G401.6 (cell line): ENCODE data around the gene GID8.

Experiments used
- FAIRE-seq: peaks from 2 replicates; lab custom pipeline; 2012; peaks lifted over from hg19 to GRCh38; lab: Jason Lieb, UNC

Gene GID8

DNA sequence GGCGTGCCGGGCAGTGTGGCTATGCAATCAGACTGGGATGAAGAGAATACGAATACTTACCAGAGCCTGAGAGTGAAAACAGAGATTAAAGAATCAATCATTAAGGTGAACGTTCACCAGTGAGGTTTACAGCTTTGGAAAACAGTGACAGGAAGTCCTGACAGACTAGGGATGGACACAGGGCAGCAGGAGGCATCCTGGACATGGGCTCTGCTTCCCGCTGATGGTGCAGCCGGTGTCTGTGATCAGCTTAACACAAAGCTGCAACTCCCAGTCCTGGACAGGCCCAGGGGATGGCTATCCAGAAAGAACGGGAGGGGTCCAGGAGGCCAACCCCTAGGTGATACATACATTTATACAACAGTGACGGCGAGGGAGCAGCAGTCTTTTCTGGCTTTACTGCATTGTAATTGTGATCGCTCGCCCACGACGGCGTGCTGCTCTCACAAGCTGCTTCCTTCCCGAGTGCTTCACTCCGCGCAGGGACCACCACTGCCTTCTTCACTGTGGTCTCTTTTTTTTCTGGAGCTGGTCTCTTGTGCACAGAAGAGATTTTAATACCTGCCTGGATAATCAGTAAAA lies 32.3 kb upstream of the GID8 start:
- no peak for FAIRE-seq

DNA sequence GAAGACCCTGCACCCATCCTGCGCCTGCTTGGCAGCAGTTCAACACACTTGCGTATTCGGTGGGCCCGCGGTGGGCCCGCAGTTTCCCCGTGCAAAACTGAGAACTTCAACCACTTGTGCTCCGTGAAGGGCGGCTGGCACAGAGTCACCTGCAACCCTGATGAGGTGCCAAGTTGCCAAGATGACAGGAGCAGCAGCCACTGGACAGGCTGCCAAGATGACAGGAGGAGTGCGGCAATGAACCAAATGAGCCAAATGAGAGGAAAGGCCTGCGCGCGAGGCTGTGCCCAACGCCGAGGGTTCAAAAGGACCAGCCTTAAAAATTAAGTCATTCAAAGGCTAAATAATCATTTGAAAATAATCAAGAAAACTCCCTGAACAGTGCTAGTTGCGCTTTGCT lies 31.7 kb upstream of the GID8 start:
- no peak for FAIRE-seq

DNA sequence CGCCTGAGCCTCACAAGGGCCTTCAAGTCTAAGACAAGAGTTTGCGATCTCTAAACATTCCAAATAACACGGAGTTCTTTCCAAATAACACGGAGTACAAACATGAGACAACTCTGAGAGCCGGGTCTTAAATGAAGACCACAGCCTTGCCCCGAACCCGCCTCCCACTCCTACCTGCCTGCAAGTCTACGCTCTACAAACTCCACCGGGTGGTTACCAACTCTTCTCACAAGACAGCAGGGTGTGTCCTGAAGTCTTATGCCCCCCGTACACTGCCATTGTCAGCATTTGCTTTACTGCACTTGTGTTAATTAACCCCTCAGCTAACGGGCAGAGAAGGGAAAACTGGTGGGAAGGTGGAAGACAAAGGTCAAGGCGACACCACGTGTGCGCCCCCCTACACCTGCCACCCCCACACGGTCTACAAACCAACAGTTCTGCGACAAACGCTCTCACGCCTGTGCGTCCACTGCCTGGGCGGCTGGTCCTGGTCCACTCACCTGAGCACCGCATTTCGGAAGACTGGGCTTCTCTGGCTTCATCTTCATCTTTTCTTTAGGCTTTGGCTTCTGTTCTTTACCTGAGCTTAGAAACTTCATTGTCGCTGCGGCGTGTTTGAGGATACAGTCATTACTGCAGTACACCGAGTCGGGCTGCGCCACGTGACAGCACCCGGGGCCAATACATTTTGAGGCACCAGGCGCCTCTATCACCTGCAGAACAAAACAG lies 31.1 kb upstream of the GID8 start:
- FAIRE-seq = no peak

- no peak for FAIRE-seq
These were observed 30.3 kb upstream of the GID8 start for GRCh38 chr20:62907384-62908317.

- FAIRE-seq = no peak
These were observed 28.8 kb upstream of the GID8 start for GRCh38 chr20:62908971-62909791.

DNA sequence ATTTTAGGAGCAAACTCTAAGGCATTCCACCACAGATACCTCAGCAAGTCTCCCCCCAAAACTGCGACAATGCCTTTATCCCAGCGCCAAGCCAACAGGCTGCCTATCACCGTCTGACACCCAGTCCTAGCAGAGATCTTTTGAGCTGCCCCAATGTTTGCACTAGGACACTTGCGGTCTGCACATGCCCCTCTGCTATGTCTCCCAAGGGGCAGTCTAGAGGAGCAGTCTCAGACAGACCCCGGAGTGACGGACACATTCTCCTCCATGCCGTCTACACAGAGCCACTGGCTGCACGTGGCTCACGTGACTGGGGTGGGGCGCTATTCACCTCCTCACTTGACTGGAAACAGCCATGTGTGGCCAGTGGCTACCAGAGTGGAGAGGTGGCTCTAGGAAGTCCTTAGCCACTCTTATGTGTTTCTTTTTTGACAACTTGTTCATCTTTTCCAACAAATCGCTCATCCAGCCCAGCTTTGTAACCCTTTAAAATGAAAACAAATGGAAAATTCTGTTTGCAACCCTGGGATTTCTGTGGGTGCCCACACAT lies 27.7 kb upstream of the GID8 start:
- no peak for FAIRE-seq

DNA sequence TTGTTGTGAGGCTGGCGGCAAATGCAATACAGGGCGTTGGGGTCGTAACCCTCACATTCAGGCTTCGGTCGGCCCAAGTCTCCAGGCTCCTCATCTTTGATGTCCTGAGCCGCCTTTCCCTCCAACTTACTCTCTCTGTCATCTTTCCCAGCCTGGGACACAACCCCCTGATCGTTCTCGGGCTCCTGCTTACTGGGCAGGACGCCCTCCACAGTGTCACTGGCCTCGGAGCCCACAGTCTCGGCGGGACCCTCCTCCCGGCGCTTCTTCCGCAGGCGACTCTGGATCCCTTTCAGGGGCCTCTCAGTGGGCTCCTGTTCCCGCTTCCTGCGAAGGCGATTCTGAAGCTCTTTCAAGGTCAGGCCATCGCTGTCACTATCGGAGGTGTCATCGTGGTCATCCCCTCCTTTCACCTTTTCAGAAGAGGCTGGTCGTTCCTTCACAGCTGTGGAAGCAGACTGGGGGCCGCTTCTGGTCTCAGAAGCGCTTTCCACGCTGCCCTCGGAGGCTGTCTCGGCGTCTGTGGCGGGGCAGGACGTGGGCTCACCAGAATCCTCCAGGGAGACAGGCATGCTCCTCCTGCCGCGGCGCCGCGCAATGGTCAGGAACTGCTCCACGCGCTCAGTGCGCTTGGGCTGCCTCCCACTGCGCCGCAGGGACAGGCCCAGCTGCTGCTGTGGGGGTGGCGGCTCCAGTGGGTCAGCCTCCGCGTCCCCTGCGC lies 27.0 kb upstream of the GID8 start:
- FAIRE-seq = no peak

- FAIRE-seq = no peak
These were observed 26.2 kb upstream of the GID8 start for GRCh38 chr20:62911701-62912280.

GRCh38 chr20:62913043-62913630 lies 24.8 kb upstream of the GID8 start:
- no peak for FAIRE-seq

- FAIRE-seq = no peak
These were observed 23.5 kb upstream of the GID8 start for GRCh38 chr20:62914436-62914835.

DNA sequence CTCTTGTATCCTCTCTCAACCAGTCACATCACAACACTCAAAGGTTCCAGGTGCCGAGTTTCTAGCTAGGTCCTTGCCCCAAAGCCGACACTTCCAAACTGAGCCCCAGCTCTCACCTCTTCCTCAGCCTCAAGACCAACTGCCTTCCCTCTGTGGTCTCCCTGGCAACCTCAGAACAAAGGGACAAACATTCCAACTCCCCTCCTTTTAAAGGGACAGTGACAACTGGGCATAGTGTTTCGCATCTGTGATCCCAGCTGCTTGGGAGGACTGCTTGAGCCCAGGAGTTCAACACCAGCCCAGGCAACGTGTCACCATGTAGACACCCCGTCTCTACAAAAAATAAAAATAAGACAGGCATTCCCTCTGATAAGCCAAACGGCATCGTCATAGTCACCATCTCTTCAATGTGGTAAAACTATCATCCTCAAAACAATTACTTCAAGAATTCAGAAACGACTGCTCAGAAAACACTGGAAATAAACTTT lies 22.9 kb upstream of the GID8 start:
- no peak for FAIRE-seq

GRCh38 chr20:62916703-62917476 lies 21.1 kb upstream of the GID8 start:
- no peak for FAIRE-seq

DNA sequence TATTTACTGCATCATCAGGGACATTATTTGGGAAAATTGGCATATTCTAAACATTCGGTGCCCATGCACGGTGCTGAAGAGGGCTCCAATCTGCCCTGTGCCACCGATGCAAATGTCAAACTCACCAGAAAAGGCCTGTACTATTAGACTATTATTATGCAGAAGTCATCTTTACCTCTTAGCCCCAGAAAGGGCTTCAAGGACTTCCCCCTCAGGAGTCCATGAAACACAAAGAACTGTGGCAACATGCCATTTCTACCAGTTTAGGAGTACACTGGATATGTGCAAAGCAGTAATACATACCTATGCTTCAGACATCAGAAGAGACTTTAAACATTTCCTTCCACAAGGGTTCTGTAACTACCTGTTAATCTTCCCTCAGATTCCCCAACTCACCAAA lies 20.2 kb upstream of the GID8 start:
- no peak for FAIRE-seq

GRCh38 chr20:62918147-62918546 lies 19.8 kb upstream of the GID8 start:
- FAIRE-seq = no peak

DNA sequence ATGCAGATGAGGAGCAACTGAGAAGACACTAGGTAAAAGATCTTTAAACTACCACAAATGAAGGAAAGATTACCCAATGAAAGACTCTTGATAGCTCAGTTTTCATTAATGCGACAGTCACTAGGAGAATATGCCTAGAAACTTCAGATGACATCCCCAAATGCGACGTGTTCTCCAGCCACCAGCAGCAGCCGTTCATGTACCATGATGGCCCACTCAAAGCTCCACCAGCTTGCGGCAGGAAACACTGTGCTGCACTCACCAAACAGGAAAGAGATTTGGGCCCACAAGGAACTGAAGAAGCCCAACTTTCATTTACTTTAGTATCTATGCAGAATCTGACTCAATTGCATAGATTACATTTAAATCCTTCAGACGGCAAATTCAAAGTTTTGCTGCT lies 19.1 kb upstream of the GID8 start:
- FAIRE-seq = no peak

DNA sequence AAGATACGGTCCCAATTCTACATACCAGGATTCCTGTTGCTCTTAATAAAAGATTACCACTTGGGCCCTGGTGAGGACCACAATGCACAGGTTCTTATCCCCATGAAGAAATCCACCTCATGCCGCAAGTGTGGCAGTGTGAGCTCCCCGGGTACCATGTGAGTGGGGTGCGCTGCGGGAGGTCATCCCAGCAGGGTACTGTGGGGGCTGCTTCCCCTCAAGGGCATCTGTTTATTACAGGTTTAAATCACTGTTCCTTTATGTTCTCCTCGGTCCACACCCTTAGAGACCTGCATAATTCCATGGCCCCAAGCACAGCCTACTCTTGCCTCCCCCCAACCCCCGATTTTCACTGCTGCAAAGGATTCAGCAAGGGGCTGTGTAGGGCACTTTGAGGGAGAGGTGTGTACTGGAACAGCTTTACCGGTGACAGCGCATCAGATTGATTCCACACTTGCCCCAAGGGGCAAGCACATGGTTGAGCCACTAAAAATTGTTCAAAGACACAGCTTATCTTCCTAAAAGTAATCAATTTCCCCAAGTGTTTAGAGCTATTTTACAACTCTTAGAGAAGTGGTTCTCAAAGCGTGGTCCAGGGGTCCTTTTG lies 17.8 kb upstream of the GID8 start:
- no peak for FAIRE-seq

DNA sequence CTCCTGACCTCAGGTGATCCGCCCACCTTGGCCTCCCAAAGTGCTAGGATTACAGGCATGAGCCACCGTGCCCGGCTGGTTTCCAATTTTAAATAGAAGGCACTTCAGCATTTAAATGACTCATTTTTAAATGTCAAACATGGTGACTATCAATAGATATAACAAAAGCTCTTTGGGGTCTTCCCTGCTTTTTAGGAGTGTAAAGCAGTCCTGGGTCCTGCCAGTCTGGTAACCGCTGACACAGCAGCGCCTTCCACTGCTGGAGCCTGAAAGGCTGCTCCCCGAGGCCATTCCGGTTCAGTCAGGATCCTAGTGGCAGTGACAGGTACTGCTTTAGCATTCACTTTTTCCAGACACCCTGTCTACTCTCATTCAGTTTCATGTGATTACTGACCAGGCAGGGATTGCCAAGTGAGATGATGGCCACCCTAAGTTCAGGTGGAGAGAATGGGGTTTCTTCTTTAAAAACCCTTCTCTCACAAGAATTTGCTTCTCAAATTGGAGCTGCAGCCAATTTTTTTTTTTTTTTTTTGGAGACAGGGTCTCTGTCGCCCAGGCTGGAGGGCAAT lies 16.7 kb upstream of the GID8 start:
- peak; percentile 3 for FAIRE-seq

- no peak for FAIRE-seq
These were observed 15.5 kb upstream of the GID8 start for GRCh38 chr20:62922451-62922921.
